H9 (cell line): ENCODE results near the gene RPL38. TPM values are rescaled to one million over a fixed set of nuclear protein-coding genes. Genes with fewer than 3 reads are reported as not detected.

ENCODE experiments used
- DNase-seq: peaks from one replicate; pipeline ENCODE4 v3.0.0-alpha.2; 2017
- H2AFZ ChIP-seq: one replicate; pipeline ENCODE4 v1.6.1; 2013; ENCODE audit warnings: mild to moderate bottlenecking, low read length, control low read depth, moderate library complexity
- H2AK5ac ChIP-seq: 2 replicates; pipeline ENCODE4 v1.6.1; 2013; ENCODE audit warnings: low read length, control low read depth, mixed read lengths; ENCODE audit not compliant: insufficient read length
- H2BK120ac ChIP-seq: one replicate; pipeline ENCODE4 v1.6.1; 2013; ENCODE audit warnings: low read depth, mild to moderate bottlenecking, low read length, control low read depth, inconsistent platforms; ENCODE audit not compliant: poor library complexity, severe bottlenecking
- H2BK12ac ChIP-seq: 2 replicates; pipeline ENCODE4 v1.6.1; 2013; ENCODE audit warnings: low read length, control low read depth, mixed read lengths, low read depth; ENCODE audit not compliant: insufficient read length
- H2BK15ac ChIP-seq: 2 replicates; pipeline ENCODE4 v1.6.1; 2013; ENCODE audit warnings: low read depth, low read length, control low read depth
- H2BK20ac ChIP-seq: one replicate; pipeline ENCODE4 v1.6.1; 2013; ENCODE audit warnings: low read depth, mild to moderate bottlenecking, low read length, control low read depth, inconsistent platforms; ENCODE audit not compliant: poor library complexity, severe bottlenecking
- H2BK5ac ChIP-seq: 2 replicates; pipeline ENCODE4 v1.6.1; 2013; ENCODE audit warnings: low read length, control low read depth, mixed read lengths; ENCODE audit not compliant: insufficient read length
- H3K14ac ChIP-seq: 2 replicates; pipeline ENCODE4 v1.6.1; 2013; ENCODE audit warnings: low read length, control low read depth; ENCODE audit not compliant: insufficient read depth
- H3K18ac ChIP-seq: 2 replicates; pipeline ENCODE4 v1.6.1; 2013; ENCODE audit warnings: low read depth, mild to moderate bottlenecking, mixed read lengths, low read length, control low read depth; ENCODE audit not compliant: insufficient read length
- H3K23ac ChIP-seq: 2 replicates; pipeline ENCODE4 v1.6.1; 2013; ENCODE audit warnings: low read length, control low read depth, mixed read lengths, low read depth; ENCODE audit not compliant: insufficient read length
- H3K23me2 ChIP-seq: 2 replicates; pipeline ENCODE4 v1.6.1; 2013; ENCODE audit warnings: low read depth, mild to moderate bottlenecking, mixed read lengths, low read length, control low read depth; ENCODE audit not compliant: insufficient read length, poor library complexity, severe bottlenecking
- H3K27ac ChIP-seq: 2 replicates; pipeline ENCODE4 v1.5.1; 2013; ENCODE audit warnings: low read length, control low read depth, mixed read lengths, low read depth; ENCODE audit not compliant: insufficient read length
- H3K27me3 ChIP-seq: 2 replicates; pipeline ENCODE4 v1.6.1; 2013; ENCODE audit warnings: low read length, control low read depth, inconsistent platforms; ENCODE audit not compliant: insufficient read depth
- H3K4ac ChIP-seq: 2 replicates; pipeline ENCODE4 v1.6.1; 2013; ENCODE audit warnings: low read depth, mild to moderate bottlenecking, control low read depth, inconsistent platforms, low read length, moderate library complexity
- H3K4me1 ChIP-seq: 2 replicates; pipeline ENCODE4 v1.6.1; 2013; ENCODE audit warnings: low read length, control low read depth, inconsistent platforms; ENCODE audit not compliant: insufficient read depth
- H3K4me2 ChIP-seq: 2 replicates; pipeline ENCODE4 v1.6.1; 2013; ENCODE audit warnings: low read length, control low read depth, mixed read lengths; ENCODE audit not compliant: insufficient read length, insufficient read depth
- H3K56ac ChIP-seq: 2 replicates; pipeline ENCODE4 v1.6.1; 2013; ENCODE audit warnings: low read depth, mild to moderate bottlenecking, mixed read lengths, low read length, control low read depth; ENCODE audit not compliant: insufficient read length
- H3K79me1 ChIP-seq: 2 replicates; pipeline ENCODE4 v1.6.1; 2013; ENCODE audit warnings: low read depth, mild to moderate bottlenecking, moderate library complexity, low read length, control low read depth, inconsistent platforms; ENCODE audit not compliant: insufficient read depth, poor library complexity, severe bottlenecking
- H3K79me2 ChIP-seq: 2 replicates; pipeline ENCODE4 v1.6.1; 2013; ENCODE audit warnings: low read length, control low read depth, inconsistent platforms; ENCODE audit not compliant: insufficient read depth
- H3K9ac ChIP-seq: 2 replicates; pipeline ENCODE4 v1.6.1; 2013; ENCODE audit warnings: low read length, control low read depth, mixed read lengths; ENCODE audit not compliant: insufficient read length; ENCODE audit errors: extremely low read depth
- H3K9me3 ChIP-seq: one replicate; pipeline ENCODE4 v1.6.1; 2013; ENCODE audit warnings: low read depth, low read length, inconsistent platforms; ENCODE audit not compliant: control insufficient read depth
- H3T11ph ChIP-seq: one replicate; pipeline ENCODE4 v1.6.1; 2013; ENCODE audit warnings: mild to moderate bottlenecking, low read length, control low read depth, inconsistent platforms
- H4K20me1 ChIP-seq: one replicate; pipeline ENCODE4 v1.6.1; 2013; ENCODE audit not compliant: control insufficient read depth, insufficient read length, insufficient read depth
- H4K5ac ChIP-seq: 2 replicates; pipeline ENCODE4 v1.6.1; 2013; ENCODE audit warnings: low read depth, mild to moderate bottlenecking, mixed read lengths, low read length, control low read depth; ENCODE audit not compliant: insufficient read length
- H4K8ac ChIP-seq: replicated peaks from 2 replicates; pipeline ENCODE4 v1.6.1; 2013; ENCODE audit warnings: low read length, control low read depth, mixed read lengths, low read depth; ENCODE audit not compliant: insufficient read length
- H4K91ac ChIP-seq: 2 replicates; pipeline ENCODE4 v1.6.1; 2013; ENCODE audit warnings: low read depth, mild to moderate bottlenecking, moderate library complexity, mixed read lengths, low read length, control low read depth; ENCODE audit not compliant: insufficient read length
- H3K27ac Mint-ChIP-seq, 3 experiments: 2 replicates in 2 of 3; 3 replicates in 1 of 3; pipeline ENCODE4 v1.8.0; 2020 to 2021; ENCODE audit warnings: mixed read lengths in 3 of 3, mild to moderate bottlenecking in 1 of 3, moderate library complexity in 1 of 3
- H3K27me3 Mint-ChIP-seq: 2 replicates; pipeline ENCODE4 v1.8.0; 2021; ENCODE audit warnings: low read depth, mild to moderate bottlenecking, moderate library complexity, mixed read lengths
- H3K36me3 Mint-ChIP-seq, 3 experiments: 2 replicates in 2 of 3; 3 replicates in 1 of 3; pipeline ENCODE4 v1.8.0; 2020 to 2021; ENCODE audit warnings: low read depth in 3 of 3, mixed read lengths in 3 of 3; ENCODE audit not compliant: insufficient read depth in 1 of 3
- H3K4me1 Mint-ChIP-seq, 2 experiments: 2 replicates each; pipeline ENCODE4 v1.8.0; 2020; ENCODE audit warnings: mixed read lengths in 2 of 2
- H3K4me3 Mint-ChIP-seq, 2 experiments: 2 replicates in 1 of 2; 3 replicates in 1 of 2; pipeline ENCODE4 v1.8.0; 2020 to 2021; ENCODE audit warnings: mild to moderate bottlenecking in 2 of 2, mixed read lengths in 2 of 2, moderate library complexity in 1 of 2
- H3K9me3 Mint-ChIP-seq, 2 experiments: 2 replicates in 1 of 2; 3 replicates in 1 of 2; pipeline ENCODE4 v1.8.0; 2020; ENCODE audit warnings: mild to moderate bottlenecking in 2 of 2, mixed read lengths in 2 of 2, moderate library complexity in 1 of 2
- CTCF ChIP-seq: fragments of 200-600 bp; sonication (generic); conservative IDR thresholded peaks from 3 replicates; pipeline ENCODE4 v1.8.0; 2021; ENCODE audit warnings: antibody characterized with exemption, mild to moderate bottlenecking
- WGBS: extraction: QIAGEN DNeasy Blood & Tissue Kit; methylation state at CpG from one replicate; pipeline ENCODE4 v1.1.7; 2013; ENCODE audit warnings: missing lambda C conversion rate, low lambda C conversion rate, mixed read lengths; ENCODE audit not compliant: insufficient read length; ENCODE audit errors: extremely low coverage; 5-methylcytosine and 5-hydroxymethylcytosine counted together
- total RNA-seq: library from RNA; stranded (reverse); gene quantifications from 2 replicates; pipeline ENCODE4 v1.2.1, GENCODE V29; 2021

Gene RPL38
- total RNA-seq, 1 experiment from 2014 or later: 1,358 TPM

- Histone ChIP-seq H4K20me1 (no peaks in the 10 kb centered on the region), H3K9me3 (no peaks in the 10 kb centered on the region), H3K79me2 (no peaks in the 10 kb centered on the region), H4K5ac (no peak overlapping the region), H3K23ac (no peak overlapping the region), H2AK5ac (no peak overlapping the region), H2BK120ac (no peak overlapping the region), H4K8ac (no peak overlapping the region), H3K4me1 (peaks cover 8% of the 10 kb centered on the region; the same call in 1 of the 2 replicates), H2BK5ac (no peak overlapping the region), H3K4me2 (peak overlapping the region; percentile 88), H2BK15ac (no peak overlapping the region), H3K9ac (no peak overlapping the region), H3K56ac (no peak overlapping the region), H2BK12ac (no peak overlapping the region), H4K91ac (no peak overlapping the region), H3K14ac (no peak overlapping the region), H3K27ac (no peak overlapping the region), H3K4ac (no peak overlapping the region), H3K23me2 (peaks cover 19% of the 10 kb centered on the region), H3K27me3 (peaks cover 3% of the 10 kb centered on the region; the same call in 1 of the 2 replicates), H2AFZ (no peak overlapping the region), H3K18ac (no peak overlapping the region), H3K79me1 (no peaks in the 10 kb centered on the region), H2BK20ac (no peak overlapping the region), H3T11ph (no peak overlapping the region)
- no peak for DNase-seq
- no CpG with 5 or more reads among the region's 16 CpGs for WGBS
- Mint-ChIP-seq H3K4me1 (peaks cover 37 to 48% of the 10 kb centered on the region in 2 experiments), H3K27ac (no peak overlapping the region), H3K9me3 (no peaks in the 10 kb centered on the region), H3K27me3 (peaks cover 56% of the 10 kb centered on the region), H3K36me3 (peaks cover 0 to 13% (median 10%) of the 10 kb centered on the region in 3 experiments), H3K4me3 (peak overlapping the region; percentile 64 to 83)
- TF ChIP-seq CTCF: no peak
Observed at GRCh38 chr17:74214484-74215341, 11.2 kb downstream of the RPL38 start.
